ENCODE measurements around the gene EGFR.

- TF ChIP-seq POLR2AphosphoS5 (IDR thresholded peaks at IDR 0.05; ENCODE audit: low read depth, low read length) (no peak), REST (IDR thresholded peaks at IDR 0.05; ENCODE audit: insufficient read depth in 1 of 2, low read depth in 2 of 2, low read length in 2 of 2) (no peak), FOXP2 (optimal IDR thresholded peaks at IDR 0.05; ENCODE audit: borderline replicate concordance, extremely low read depth, extremely low read length, insufficient read depth) (no peak), SIN3A (IDR thresholded peaks at IDR 0.05; ENCODE audit: borderline replicate concordance, insufficient read depth, low read length) (no peak)
These were observed 34.1 kb downstream of the EGFR start for GRCh38 chr7:55052741-55053427.

Data from PFSK-1 (cell line).